Ovary (tissue), 3 donors: Measurements from ENCODE around the gene DEDD2.

Experiments used
- EP300 ChIP-seq: sonication (generic); formaldehyde crosslinking; IDR thresholded peaks from one replicate; pipeline ENCODE4 v1.6.1; 2017; ENCODE audit warnings: antibody characterized with exemption
- POLR2A ChIP-seq: fragments of 450-650 bp; IDR thresholded peaks from one replicate; pipeline ENCODE4 v1.6.1; 2017; ENCODE audit warnings: antibody characterized with exemption, mild to moderate bottlenecking, moderate library complexity
- TF ChIP-seq, protein P1 (sequence below), 3 donors: fragments of 450-650 bp in 2 of 3; fragments of 200-600 bp in 1 of 3; IDR thresholded peaks; one replicate each; pipeline versions ENCODE4 v1.5.1 to v1.8.0; 2016 to 2022; ENCODE audit warnings: antibody characterized with exemption in 3 of 3, mild to moderate bottlenecking in 1 of 3
- donor health status: DM: no; HTN: no; CAD: no.

DNA sequence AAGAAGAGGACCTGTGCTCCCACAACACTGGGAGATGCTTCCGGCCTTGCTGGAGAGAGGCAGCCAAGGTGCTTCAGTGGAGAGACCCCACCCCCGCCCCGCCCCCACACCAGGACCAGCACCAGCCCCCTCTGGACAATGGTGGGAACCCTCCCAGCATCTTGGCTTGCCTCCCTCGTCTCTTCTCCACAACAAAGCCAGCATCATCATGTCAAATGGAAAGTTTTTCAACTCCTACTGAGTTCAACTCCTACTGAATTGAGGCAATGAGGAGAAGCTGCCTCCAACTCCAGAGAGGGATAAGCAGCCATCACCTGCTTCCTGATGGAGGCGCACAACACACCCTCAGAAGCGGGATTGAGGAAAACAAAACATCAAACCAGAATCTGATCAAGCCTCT lies 12.8 kb downstream of the DEDD2 start:
- TF ChIP-seq, protein P1, sequence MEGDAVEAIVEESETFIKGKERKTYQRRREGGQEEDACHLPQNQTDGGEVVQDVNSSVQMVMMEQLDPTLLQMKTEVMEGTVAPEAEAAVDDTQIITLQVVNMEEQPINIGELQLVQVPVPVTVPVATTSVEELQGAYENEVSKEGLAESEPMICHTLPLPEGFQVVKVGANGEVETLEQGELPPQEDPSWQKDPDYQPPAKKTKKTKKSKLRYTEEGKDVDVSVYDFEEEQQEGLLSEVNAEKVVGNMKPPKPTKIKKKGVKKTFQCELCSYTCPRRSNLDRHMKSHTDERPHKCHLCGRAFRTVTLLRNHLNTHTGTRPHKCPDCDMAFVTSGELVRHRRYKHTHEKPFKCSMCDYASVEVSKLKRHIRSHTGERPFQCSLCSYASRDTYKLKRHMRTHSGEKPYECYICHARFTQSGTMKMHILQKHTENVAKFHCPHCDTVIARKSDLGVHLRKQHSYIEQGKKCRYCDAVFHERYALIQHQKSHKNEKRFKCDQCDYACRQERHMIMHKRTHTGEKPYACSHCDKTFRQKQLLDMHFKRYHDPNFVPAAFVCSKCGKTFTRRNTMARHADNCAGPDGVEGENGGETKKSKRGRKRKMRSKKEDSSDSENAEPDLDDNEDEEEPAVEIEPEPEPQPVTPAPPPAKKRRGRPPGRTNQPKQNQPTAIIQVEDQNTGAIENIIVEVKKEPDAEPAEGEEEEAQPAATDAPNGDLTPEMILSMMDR (IDR thresholded peaks at IDR 0.05), result no peak
- no peak for TF ChIP-seq POLR2A
- TF ChIP-seq EP300, result no peak
